Inflammatory macrophage treated with lipopolysaccharide for 4 hours (primary cell): ENCODE measurements around the gene TGIF2.
"Not testable (repeated sequence)": the region's sequence is repeated elsewhere in the genome, so short reads cannot be mapped to it uniquely, and the experiment has no call there.

Experiments
- DNase-seq: peaks from one replicate; pipeline ENCODE4 v3.0.0-alpha.2; 2020

TGIF2 gene

GRCh38 chr20:36547186-36548005 lies 26.0 kb upstream of the TGIF2 start:
- DNase-seq, result no peak

- DNase-seq, result no peak
These were observed 25.4 kb upstream of the TGIF2 start for GRCh38 chr20:36548006-36548315.

DNA sequence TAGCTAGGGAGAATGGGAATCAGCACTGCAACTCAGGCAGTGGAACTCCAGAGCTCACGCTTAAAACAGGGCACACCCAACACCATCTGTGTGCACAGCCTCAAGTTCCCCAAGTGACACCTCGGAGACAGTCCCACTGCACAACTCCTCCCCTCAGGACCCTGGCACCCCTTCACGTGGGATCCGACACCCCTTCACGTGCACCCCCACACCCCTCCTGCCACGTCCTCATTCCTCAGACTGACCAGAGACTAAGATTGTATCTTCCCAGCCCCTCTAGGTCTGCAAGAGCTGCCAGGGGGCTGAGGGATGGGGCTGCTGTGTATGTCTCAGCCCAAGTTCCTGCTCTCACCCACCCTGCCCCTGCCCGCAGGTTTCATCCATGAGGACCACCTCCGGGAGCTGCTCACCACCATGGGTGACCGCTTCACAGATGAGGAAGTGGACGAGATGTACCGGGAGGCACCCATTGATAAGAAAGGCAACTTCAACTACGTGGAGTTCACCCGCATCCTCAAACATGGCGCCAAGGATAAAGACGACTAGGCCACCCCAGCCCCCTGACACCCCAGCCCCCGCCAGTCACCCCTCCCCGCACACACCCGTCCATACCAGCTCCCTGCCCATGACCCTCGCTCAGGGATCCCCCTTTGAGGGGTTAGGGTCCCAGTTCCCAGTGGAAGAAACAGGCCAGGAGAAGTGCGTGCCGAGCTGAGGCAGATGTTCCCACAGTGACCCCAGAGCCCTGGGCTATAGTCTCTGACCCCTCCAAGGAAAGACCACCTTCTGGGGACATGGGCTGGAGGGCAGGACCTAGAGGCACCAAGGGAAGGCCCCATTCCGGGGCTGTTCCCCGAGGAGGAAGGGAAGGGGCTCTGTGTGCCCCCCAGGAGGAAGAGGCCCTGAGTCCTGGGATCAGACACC lies 24.4 kb upstream of the TGIF2 start:
- no peak for DNase-seq

DNA sequence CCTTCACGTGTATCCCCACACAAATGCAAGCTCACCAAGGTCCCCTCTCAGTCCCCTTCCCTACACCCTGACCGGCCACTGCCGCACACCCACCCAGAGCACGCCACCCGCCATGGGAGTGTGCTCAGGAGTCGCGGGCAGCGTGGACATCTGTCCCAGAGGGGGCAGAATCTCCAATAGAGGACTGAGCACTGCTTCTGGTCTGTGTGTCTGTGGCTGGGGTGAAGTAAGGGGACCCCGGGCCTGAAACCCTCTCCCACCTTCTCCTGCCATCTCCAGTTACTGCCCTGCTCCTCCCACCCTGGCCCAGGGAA lies 23.8 kb upstream of the TGIF2 start:
- no peak for DNase-seq

DNA sequence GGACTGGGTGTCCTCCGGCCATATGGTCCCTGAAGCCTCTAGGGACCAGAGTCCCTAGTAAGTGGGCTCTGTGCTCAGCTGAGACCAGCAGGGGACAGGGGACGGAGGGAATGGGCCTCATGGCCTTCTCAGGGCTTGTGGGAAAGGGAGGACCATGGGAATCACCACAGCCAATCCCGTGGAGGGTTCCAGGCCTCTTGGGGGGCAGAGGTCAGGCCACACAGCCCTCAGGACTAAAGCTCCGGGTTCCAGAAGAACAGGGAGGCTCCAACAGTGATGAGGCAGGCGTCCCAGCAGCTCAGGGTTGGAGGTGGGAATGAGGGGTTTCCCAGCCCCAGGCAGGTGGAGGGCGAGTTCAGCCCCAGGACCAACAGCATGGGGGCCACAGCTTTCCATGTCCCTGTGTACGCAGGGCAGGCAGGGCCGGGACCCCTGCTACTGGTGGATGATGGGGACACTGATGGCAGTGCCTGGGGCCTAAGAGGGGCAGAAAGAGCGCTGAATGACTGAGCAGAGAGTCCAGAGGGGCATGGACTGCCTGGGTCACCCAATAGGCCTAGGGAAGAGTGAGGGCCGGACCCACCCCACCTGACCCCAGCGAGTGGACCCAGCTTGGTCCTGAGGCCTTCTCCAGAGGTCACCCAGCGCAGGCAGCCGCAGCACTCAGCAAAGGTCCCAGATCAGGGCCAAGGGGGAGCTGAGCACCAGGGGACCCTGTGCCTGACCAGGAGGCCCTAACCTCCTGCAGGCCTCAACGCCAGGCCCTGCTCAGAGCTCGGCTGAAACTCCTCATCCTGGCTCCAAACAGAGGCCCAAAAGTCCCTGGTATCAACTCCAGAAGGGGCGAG lies 23.2 kb upstream of the TGIF2 start:
- no peak for DNase-seq

- no peak for DNase-seq
These were observed 22.6 kb upstream of the TGIF2 start for GRCh38 chr20:36550790-36551299.

DNA sequence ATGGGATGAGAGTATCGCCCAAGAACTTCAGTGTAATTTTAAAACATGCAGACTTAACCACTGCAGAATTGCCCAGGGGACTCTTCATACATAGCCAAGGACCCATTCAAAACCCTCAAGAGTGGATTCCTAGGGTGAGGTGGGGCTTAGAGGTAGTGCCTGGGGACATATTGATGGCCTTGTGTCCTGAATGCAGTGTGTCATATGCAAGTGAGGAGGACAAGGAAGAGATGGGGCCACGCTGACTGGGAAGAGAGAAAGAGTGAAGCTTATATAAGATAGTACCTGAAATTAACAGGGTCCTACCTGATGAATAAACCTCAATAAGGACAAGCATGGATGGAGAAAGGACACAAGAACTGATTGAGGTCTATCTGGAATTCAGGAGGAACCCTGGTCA lies 18.1 kb upstream of the TGIF2 start:
- no peak for DNase-seq

DNA sequence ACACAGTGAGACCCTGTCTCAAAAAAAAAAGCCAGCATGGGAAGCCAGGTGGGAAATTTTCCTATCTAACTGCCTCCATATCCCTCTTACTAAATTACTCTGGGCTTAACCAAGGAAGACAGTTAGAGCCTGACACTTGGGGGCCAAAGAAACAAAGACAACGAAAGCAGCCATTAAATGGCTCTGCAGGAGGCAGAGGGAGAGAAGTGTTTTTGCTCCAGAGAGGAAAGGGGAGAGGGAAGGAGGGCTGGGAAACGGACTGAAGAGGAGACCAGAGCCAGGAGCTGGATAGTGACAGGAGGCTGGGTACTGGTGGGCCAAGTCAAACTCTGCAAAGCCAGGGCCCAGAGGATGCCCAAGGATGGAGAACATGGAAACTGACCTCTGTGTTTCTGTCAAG lies 10.7 kb upstream of the TGIF2 start:
- DNase-seq, result no peak

GRCh38 chr20:36563374-36563773 lies 10.0 kb upstream of the TGIF2 start:
- no peak for DNase-seq

DNA sequence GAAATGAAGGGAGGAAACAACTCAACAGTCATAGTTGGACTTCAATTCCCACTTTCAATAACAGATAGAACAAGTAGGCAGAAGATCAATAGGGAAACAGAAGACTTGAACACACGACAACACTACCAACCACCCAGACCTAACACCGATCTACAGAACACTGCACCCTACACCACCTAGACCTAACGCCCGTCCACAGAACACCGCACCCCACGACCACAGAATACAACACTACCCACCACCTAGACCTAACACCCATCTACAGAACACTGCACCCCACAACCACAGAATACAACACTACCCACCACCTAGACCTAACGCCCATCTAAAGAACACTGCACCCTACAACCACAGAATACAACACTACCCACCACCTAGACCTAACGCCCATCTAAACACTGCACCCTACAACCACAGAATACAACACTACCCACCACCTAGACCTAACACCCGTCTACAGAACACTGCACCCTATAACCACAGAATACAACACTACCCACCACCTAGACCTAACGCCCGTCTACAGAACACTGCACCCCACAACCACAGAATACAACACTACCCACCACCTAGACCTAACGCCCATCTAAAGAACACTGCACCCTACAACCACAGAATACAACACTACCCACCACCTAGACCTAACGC lies 9.2 kb upstream of the TGIF2 start:
- not testable (repeated sequence) for DNase-seq

DNA sequence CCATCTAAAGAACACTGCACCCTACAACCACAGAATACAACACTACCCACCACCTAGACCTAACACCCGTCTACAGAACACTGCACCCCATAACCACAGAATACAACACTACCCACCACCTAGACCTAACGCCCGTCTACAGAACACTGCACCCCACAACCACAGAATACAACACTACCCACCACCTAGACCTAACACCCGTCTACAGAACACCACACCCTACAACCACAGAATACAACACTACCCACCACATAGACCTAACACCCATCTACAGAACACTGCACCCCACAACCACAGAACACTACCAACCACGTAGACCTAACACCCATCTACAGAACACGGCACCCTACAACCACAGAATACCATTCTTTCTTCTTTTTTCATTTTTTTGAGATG lies 8.7 kb upstream of the TGIF2 start:
- DNase-seq, result not testable (repeated sequence)

DNA sequence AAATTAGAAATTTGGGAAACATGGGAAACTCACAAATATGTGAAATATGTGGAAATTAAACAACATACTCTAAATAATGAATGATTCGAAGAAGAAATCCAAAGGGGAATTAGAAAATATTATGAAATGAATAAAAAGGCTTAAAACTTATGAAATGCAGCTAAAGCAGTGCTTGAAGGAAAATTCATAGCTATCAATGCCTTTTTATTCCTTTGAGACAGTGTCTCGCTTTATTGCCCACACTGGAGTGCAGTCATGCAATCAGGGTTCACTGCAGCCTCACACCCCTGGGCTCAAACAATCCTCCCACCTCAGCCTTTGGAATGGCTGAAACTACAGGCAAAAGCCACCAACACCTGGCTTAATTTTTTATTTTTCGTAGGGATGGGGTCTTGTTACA lies 7.9 kb upstream of the TGIF2 start:
- no peak for DNase-seq

DNA sequence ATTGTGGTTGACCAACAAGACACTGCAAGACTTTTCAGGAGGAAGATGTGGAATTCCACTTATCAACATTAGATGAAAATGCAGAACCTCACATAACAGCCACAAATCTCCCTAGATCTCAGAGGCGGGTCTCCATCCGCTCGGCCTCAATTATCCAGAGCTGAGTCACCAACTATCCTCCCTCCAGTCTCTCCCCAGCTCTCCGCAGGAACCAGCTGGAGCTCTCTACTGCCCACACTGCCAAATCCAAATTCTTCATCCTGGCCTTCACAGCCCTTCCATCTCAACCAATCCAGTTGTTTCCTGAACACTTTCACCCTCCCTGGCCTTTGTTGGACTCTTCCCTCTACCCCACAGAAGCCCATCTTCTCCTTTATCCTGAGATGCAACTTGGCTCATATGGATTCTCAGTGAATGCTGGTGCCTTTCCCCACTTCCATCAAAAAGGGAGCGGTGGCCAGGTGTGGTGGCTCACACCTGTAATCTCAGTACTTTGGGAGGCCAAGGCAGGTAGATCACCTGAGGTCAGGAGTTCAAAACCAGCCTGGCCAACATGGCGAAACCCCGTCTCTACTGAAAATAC lies 3.5 kb upstream of the TGIF2 start:
- no peak for DNase-seq

DNA sequence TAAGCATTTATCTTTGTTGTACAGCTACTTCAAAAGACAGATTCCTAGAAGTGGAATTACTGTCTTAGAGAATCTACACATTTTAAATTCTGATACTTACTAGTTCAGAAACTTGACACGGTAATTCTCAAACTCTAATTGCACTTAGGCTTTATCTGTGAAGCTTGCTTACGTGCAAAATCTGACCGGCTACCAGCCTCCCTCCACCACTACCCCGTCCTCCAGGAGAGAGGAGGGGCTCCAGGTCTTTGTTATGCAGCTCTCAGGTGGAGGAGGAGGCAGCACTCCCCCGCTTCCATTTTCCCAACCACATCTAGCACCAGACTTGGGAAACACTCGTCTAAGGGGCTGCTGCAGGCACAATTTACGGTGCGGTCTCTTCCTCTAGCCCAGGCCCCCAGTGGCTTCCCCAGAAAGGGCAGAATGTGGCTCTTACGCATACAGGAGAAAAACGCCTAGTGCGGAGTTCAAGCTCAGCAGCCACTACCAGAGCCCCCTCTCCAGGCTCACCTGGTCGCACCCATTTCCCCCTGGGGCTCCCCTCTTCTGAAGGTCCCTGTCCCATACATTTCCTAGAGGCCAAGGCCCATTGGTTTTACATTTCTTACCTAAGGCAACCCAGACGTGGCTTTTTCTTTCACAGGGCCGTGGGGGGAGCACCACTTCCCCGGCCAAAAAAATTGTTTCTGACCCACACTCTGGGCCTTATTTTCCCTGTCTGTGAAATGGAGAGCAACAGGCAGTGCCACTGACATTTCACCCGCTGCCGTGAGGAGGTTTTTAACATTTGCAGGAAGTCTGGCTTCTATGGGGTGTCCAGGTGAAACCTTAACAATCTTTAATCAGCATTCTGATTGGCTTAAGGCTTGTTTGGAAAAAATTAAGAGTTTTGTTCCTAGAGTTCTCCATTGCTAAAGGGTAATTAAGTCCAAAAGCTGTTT lies 1.6 kb upstream of the TGIF2 start:
- no peak for DNase-seq

- peak; percentile 53 for DNase-seq
These were observed 695 bp upstream of the TGIF2 start for GRCh38 chr20:36572701-36573102.

DNA sequence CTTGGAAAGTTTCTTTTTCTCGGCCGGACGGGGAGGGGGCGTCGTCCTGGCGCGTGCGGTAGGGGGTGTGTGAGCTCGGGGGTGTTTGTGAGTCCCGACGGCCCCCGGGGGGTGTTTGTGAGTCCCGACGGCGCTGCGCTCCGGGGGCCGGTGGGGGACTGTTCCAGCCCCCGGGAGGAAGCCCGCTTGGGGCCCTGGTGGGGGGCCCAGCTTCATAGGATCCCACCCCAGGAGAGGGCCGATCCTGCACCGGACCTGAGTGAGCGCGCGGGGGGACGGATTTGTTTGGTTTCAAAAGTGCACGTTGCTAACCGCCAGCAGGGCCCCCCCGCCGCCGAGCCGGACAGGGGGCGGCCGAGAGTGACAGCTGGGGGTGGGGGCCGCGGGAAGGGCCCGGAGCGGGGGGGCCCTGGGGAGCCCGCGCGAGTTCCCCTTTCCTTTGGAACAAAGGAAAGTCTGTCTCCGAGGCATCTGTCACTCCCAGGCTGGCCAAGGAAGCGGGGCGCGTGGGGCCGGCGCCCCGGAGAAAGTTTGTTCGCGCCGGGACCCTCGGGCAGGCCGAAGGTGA lies 485 bp downstream of the TGIF2 start:
- peak; percentile 49 for DNase-seq

DNA sequence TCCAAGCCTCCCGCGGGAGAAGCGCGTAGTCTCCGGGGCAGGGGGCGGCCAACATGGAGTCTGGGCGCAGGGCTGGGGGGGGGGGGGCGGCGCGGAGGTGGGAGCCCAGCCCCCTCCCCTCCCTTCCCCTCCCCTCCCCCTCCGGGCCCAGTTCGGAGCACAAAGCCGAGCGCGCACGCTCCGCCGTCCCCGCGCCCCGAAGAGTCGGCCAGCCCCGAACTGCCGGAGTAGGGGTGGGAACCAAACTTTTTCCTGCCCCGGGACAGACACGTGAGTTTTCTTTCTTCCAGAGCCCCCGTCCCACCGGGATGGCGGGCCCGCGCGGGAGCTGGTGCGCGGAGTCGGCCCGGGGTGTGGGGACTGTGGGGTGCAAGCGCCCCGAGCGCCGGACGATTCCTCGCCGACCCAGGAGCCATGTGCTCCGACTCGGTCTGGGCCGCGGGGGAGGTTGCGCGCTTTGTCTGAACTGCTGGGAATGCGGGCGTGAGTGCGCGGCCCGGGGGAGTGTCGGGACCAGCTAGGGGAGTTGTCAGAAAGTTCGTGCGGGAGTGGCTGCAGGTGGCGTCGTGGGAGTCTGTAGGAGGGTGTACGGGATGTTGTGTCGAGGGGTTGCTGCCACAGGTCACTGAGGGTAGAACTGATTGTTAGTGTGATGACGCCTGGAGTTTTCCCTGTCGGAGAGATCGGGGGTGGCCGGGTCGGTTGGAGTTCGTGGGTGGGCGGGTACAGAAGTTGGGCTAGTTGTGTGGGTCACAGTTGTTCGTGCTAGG lies 1.2 kb downstream of the TGIF2 start:
- DNase-seq, result peak; percentile 15

- DNase-seq, result no peak
These were observed 2.7 kb downstream of the TGIF2 start for GRCh38 chr20:36576081-36576445.

- DNase-seq, result no peak
These were observed 5.1 kb downstream of the TGIF2 start for GRCh38 chr20:36578356-36579041.
